Right atrium auricular region (tissue), 2 donors: ENCODE data around the gene CEP104. TPM values are rescaled to one million over a fixed set of nuclear protein-coding genes. Genes with fewer than 3 reads are reported as not detected.

Experiments used
- DNase-seq: peaks from one replicate; pipeline ENCODE4 v3.0.0-alpha.2; 2019; ENCODE audit warnings: low spot score
- H3K27ac ChIP-seq, 2 donors: fragments of 200-600 bp; sonication (generic); 1 replicate in 1 of 2; 2 replicates in 1 of 2; pipeline ENCODE4 v1.5.1; 2016 to 2019
- H3K27me3 ChIP-seq, 2 donors: fragments of 200-600 bp; sonication (generic); one replicate each; pipeline versions ENCODE4 v1.5.1 to v1.6.0; 2017 to 2019
- H3K36me3 ChIP-seq: fragments of 200-600 bp; sonication (generic); one replicate; pipeline ENCODE4 v1.5.1; 2016
- H3K4me1 ChIP-seq, 2 donors: fragments of 200-600 bp; sonication (generic); one replicate each; pipeline versions ENCODE4 v1.5.1 to v1.6.0; 2017 to 2019
- H3K4me3 ChIP-seq, 2 donors: fragments of 200-600 bp; sonication (generic); 1 replicate in 1 of 2; 2 replicates in 1 of 2; pipeline ENCODE4 v1.5.1; 2017 to 2019; ENCODE audit warnings: mild to moderate bottlenecking in 1 of 2, moderate library complexity in 1 of 2
- H3K9me3 ChIP-seq, 2 donors: fragments of 200-600 bp; sonication (generic); one replicate each; pipeline ENCODE4 v1.5.1; 2019
- total RNA-seq, 2 donors: library from RNA; depleted of rRNA; stranded (reverse); fragments of >200 nt; gene quantifications; one replicate each; pipeline ENCODE4 v1.1.0, GENCODE V29; 2016
- TF ChIP-seq, protein P1 (sequence below), 2 donors: fragments of 200-600 bp; sonication (generic); IDR thresholded peaks; one replicate each; pipeline ENCODE4 v1.5.1; 2019; ENCODE audit warnings: antibody characterized with exemption in 2 of 2

Gene CEP104
- total RNA-seq, 2 donors from 2014 or later, result 21.7 to 25.9 TPM

DNA sequence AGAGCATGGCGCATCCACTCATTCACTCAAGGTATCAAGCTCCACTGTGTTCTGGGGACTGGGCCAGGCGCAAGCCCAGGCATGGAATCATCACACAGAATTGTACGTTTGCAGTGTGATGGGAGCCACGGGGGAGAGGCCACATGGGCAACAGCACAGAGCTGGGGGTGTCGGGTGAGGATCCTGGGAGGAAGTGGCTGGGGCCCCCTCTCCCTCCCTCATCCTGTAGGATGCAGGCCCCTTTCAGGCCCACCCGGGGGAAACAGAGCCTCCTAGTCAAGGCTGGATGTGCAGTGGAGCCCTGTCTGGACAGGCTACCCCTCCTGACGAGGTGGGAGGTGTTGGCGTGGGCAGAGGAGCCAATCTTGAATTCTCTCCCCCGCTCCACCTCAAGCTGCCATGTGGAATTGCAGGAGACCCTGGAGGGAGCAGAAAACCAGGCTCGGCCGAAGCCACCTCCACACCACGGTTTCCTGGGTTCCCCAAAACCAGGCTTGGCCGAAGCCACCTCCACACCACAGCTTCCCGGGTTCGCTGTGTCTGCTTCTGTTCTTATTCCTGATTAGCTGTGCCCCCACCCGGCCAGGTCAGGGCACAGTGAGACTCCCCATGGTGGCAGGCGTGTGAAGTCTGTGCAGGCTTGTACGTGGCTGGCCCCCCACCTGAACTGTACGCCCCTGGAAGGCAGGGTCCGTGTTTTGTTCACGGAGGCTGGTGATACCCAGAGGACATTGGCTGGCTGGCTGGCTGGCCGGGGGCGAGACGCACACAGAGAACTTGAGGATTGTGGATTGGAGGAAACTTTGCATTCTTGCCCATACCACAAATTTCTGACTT lies 47.2 kb upstream of the CEP104 start:
- no peak for DNase-seq
- H3K4me3 ChIP-seq, result no peak overlapping the region
- no peaks in the 10 kb centered on the region for H3K9me3 ChIP-seq
- TF ChIP-seq, protein P1, sequence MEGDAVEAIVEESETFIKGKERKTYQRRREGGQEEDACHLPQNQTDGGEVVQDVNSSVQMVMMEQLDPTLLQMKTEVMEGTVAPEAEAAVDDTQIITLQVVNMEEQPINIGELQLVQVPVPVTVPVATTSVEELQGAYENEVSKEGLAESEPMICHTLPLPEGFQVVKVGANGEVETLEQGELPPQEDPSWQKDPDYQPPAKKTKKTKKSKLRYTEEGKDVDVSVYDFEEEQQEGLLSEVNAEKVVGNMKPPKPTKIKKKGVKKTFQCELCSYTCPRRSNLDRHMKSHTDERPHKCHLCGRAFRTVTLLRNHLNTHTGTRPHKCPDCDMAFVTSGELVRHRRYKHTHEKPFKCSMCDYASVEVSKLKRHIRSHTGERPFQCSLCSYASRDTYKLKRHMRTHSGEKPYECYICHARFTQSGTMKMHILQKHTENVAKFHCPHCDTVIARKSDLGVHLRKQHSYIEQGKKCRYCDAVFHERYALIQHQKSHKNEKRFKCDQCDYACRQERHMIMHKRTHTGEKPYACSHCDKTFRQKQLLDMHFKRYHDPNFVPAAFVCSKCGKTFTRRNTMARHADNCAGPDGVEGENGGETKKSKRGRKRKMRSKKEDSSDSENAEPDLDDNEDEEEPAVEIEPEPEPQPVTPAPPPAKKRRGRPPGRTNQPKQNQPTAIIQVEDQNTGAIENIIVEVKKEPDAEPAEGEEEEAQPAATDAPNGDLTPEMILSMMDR (IDR thresholded peaks at IDR 0.05), result no peak
- H3K27ac ChIP-seq, result no peak overlapping the region
- peaks cover 0 to 5% of the 10 kb centered on the region in 2 donors for H3K4me1 ChIP-seq
- H3K36me3 ChIP-seq, result no peaks in the 10 kb centered on the region
- H3K27me3 ChIP-seq, result no peaks in the 10 kb centered on the region

DNA sequence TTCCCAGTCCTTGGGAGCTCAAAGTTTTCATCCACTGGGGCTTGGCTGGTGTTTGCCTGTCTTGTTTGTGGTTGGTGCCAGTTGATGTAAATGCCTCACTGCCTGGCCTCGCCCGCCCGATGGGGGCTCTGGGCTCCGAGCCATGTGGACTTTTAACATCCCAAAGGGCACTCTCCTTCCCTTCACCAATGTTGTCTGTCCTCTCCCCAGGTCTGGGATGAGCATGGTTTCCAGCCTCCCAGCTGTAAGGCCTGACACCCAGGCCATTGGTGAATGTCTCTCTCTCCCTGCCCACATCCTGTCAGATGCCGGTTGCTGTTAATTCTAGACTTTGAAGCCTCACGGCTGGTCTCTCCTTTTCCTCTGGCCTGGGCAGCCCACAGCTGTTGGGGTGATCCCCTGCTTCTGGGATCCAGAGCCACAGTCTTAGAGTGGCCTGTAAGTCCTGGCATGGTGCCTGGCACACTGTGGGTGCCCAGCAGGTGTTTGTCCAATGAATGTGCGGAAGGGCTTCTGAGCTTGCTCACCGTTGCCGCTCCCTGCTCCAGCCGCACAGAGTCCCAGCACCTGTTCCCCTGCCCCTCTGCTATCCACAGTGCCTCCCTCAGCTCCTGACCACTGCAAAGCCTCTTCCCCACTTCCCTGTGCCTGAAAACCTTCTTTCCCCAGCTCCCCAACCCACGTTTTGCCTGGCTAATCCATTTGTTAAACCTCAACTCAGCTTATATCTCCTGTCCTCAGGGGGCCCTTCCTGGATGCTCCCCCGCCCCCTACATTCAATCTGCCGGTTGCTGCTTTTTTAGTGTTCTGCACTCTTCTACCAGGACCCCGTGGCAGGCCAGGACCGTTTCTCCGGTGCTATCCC lies 46.4 kb upstream of the CEP104 start:
- H3K4me1 ChIP-seq, result peaks cover 0 to 8% of the 10 kb centered on the region in 2 donors
- no peaks in the 10 kb centered on the region for H3K9me3 ChIP-seq
- no peak overlapping the region for H3K27ac ChIP-seq
- no peak overlapping the region for H3K4me3 ChIP-seq
- H3K36me3 ChIP-seq, result no peaks in the 10 kb centered on the region
- TF ChIP-seq, protein P1 (IDR thresholded peaks at IDR 0.05), result no peak
- no peak for DNase-seq
- H3K27me3 ChIP-seq, result no peaks in the 10 kb centered on the region

DNA sequence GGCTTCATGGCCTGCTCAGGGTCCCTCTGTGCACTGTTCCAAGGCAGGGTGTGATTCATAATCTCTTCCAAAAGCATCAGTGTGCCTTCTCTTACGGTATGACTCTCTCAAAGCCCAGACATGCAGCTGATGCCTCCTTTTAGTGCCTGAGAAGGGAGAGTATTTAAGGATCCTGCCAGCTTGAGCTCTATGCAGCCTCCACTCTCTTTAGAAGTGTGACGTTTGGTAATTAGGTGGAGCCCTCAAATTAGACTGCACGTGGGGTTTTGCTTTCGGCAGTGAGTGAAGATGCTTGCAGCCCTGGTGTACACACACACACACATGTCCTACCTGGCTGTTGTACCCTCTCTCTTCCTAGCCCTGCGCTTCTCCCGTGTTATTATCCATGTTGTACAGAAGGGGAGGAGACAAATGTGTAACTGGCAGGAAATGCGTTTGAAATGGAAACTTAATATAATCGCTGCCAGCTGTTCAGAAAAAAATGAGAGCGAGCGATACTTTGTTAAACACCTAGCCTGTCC lies 45.6 kb upstream of the CEP104 start:
- no peak overlapping the region for H3K27ac ChIP-seq
- H3K27me3 ChIP-seq, result no peaks in the 10 kb centered on the region
- peaks cover 0 to 8% of the 10 kb centered on the region in 2 donors for H3K4me1 ChIP-seq
- TF ChIP-seq, protein P1 (IDR thresholded peaks at IDR 0.05), result no peak
- H3K36me3 ChIP-seq, result no peaks in the 10 kb centered on the region
- no peak for DNase-seq
- H3K9me3 ChIP-seq, result peaks cover 0 to 7% of the 10 kb centered on the region in 2 donors
- no peak overlapping the region for H3K4me3 ChIP-seq

DNA sequence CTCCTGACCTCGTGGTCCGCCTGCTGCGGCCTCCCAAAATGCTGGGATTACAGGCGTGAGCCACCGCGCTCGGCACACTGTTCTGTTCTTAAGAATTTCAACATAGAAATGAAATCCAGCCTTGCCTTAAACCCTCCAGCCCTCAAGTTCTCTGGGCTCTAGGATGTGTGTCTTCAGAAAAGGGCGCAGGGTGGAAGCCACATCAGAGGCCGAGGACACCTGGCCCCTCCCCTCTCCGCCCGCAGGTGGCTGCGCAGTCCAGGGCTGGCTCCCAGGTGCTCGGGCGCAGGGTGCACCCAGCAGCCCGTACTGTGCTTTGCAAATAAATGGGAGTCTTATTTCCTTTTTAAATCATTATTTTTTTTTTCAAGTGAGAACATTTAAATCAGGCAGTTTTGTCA lies 45.1 kb upstream of the CEP104 start:
- Histone ChIP-seq H3K4me3 (no peak overlapping the region), H3K27ac (no peak overlapping the region), H3K36me3 (no peaks in the 10 kb centered on the region), H3K4me1 (peaks cover 0 to 8% of the 10 kb centered on the region in 2 donors), H3K9me3 (peaks cover 0 to 9% of the 10 kb centered on the region in 2 donors), H3K27me3 (no peaks in the 10 kb centered on the region)
- TF ChIP-seq, protein P1 (IDR thresholded peaks at IDR 0.05), result no peak
- no peak for DNase-seq

DNA sequence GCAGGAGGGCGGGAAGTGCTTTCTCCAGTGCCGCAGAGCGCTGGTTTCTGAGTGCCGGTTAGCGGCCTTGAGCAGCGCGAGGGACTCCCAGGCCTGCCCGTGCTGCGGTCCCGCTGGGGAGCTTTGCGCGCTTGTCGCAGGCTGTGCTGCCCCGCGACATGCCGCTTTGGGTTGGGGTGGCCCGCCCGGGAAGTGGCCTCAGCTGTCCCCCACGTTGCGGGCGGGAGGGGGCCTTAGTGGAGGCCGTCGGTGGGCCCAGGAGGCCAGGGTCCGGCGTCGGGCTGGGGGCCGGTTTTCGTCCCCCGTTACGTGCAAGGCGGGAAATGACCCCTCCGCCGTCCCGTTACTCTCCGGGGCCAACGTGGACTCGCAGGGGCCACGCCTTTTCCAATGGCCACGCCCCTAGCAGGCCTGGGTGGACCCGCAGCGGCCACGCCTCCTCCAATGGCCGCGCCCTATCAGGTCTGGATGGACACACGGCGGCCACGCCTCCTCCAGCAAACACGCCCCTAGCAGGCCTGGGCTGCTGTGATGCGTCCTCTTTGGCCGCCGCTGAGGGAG lies 44.0 kb upstream of the CEP104 start:
- Histone ChIP-seq H3K4me1 (peaks cover 0 to 8% of the 10 kb centered on the region in 2 donors), H3K4me3 (peak overlapping the region; percentile 86 to 95), H3K27me3 (no peaks in the 10 kb centered on the region), H3K9me3 (peaks cover 0 to 9% of the 10 kb centered on the region in 2 donors), H3K36me3 (no peaks in the 10 kb centered on the region), H3K27ac (peak overlapping the region; percentile 98 to 99)
- TF ChIP-seq, protein P1 (IDR thresholded peaks at IDR 0.05), result no peak
- peak; percentile 99 for DNase-seq
